CD4-positive, alpha-beta T cell treated with Interleukin-17A for 1 hour (primary cell): ENCODE measurements around the gene CFAP157.
"Not testable (repeated sequence)": the region's sequence is repeated elsewhere in the genome, so short reads cannot be mapped to it uniquely, and the experiment has no call there.

Experiments
- DNase-seq: peaks from one replicate; pipeline ENCODE4 v3.0.0-alpha.2; 2020

CFAP157 gene

DNA sequence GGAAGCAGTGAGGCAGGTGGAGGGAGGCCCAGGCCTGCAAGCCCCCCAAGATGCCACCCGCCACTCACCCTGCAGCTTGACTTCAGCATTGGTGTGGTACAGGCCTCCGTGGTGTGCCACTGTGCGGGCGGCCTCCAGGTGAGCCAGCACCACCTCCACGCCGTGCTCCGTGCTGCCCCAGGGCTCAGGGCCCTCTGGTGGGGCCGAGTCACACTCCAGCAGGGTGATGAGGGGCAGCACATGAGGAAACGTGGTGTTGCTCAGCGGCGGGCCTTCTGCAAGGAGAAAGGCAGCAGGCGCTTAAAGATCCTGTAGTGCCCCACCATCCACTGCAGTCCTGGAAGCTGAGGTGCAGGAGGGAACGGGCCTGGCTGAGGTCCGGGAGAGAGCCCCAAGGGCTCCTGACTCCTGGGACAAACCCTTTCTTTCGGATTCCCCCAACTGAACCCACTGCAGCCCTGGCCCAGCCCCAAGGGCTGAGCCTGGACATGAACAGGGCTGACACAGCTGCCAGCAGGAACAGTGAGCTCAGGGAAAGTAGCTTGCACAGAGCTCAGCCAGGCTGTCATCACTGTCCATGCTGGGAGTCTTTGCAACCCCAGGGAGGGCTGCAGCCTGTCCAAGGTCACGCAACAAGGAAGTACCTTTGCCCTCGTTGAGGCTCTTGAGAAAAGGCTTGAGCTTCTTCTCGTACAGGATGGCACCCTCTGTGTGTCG lies 33.0 kb downstream of the CFAP157 start:
- DNase-seq = no peak

- DNase-seq = no peak
These were observed 35.1 kb downstream of the CFAP157 start for GRCh38 chr9:127741831-127742434.

DNA sequence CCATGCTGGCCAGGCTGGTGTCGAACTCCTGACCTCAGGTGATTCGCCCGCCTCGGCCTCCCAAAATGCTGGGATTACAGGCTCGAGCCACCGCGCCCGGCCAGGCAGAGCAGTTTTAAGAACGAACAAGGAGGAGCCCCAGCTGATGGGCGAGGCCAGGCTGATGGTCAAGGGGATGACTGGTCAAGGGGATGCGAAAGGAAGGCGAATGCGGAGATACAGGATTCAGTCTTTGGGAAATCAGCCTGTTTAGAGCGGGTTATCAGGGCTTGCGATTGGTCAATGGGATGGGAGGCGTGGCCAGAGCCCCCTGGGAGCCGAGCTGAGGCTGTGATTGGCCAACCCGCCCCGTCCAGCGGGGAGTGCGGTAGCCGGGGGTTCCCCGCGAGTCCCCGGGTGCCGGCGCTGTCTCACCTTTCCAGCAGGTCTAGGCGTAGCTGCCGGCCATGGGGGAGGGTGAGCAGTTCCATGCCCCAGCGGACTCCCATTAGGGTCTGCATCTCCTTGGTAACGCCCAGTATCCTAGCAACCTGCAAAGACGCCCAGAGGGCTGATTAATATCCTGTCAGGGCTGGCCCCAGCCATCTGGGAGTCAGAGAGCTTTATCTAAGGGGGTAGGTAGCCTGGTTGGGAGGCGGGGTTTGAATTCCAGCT lies 35.8 kb downstream of the CFAP157 start:
- DNase-seq = no peak

- no peak for DNase-seq
These were observed 37.8 kb downstream of the CFAP157 start for GRCh38 chr9:127744398-127745110.

GRCh38 chr9:127746959-127747569 lies 40.3 kb downstream of the CFAP157 start:
- DNase-seq = peak; percentile 55

DNA sequence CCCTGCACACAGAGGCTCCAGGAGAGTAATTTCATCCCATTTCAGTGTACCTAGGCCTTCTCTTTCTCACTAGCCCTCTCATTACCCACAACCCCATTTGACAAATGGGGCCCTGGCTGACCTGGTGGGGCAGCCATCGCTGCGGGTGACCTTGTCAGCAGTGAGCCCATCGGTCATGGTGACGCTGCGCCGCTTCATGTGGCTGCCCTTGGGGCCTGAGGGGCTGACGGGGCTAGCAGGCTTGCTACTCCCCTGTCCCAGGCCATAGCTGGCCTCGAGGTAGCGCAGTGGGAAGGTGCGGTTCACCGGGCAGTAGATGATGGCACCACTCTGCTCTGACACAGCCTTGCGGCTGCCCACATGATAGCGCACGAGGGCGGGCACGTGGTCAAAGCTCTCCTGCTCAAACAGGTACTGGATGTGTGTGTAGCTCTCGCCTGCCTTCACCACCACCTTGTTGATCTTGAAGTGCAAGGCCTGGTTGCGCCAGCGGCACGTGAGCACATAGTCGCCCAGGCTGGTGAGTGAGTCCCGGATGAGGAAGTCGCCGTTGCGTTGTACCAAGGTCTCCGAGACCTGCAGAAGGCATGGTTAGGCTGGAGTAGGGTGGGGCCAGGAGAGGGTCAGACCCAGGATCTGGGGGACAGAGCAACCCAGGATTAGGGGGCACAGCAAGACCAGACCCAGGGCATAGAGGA lies 42.5 kb downstream of the CFAP157 start:
- no peak for DNase-seq

DNA sequence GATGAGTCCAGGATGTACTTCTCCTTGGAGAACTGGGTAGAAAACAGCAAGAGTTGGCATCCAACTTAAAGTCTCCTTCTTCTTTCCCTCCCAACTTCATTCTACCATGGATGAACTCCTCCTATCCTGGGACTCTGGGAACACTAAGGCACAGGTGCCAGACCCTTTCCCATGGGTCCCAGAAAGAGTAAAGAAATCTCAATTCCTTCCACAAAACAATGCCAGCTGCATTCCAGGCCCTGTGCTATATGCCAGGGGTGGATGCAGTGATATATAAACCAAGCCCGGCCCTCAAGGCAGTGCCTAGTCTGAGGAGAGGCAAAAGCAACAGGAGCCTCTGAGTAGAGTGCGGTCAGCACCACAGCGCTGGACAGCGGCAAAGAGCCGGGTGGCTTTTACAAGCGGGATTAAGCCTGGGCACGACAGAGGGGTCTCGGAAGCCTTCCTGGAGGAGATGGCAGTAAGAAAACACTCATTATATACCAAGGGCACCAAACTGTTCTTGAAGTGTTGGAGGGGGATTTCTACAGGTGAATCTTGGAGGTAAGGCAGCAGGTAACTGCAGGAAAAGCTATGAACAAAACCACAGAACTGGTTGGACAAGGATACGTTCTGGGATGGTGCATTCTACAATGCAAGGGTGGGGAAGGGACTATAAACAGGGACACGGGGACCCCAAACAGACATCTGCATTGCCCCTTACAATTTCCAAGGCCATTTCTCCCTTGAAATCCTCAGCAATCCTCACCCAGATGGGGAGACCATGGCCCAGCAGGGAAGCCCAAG lies 44.7 kb downstream of the CFAP157 start:
- DNase-seq = no peak

- DNase-seq = no peak
These were observed 46.4 kb downstream of the CFAP157 start for GRCh38 chr9:127753148-127753547.

DNA sequence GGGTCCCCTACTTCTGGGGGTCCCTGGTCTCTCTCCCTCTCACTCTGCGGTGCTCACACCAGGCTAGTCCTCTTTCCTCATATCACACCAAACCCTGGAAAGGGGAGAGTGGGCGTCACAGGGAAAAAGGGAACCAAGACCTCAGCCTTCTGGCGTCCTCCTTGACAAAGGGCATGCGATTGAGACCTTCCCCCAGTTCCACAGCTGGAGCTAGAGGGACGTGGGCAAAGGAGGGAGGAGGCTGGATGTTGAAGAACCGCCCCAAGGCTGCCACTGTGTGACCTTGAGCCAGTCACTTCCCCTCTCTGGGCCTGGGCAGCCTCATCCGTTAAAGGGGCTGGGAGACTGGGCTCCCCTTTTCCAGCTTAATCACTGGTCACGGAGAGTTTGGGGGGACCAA lies 46.8 kb downstream of the CFAP157 start:
- DNase-seq = no peak

GRCh38 chr9:127754099-127755060 lies 47.6 kb downstream of the CFAP157 start:
- DNase-seq = no peak

GRCh38 chr9:127755061-127756060 lies 48.6 kb downstream of the CFAP157 start:
- DNase-seq = no peak

- DNase-seq = no peak
These were observed 49.4 kb downstream of the CFAP157 start for GRCh38 chr9:127756233-127756632.

DNA sequence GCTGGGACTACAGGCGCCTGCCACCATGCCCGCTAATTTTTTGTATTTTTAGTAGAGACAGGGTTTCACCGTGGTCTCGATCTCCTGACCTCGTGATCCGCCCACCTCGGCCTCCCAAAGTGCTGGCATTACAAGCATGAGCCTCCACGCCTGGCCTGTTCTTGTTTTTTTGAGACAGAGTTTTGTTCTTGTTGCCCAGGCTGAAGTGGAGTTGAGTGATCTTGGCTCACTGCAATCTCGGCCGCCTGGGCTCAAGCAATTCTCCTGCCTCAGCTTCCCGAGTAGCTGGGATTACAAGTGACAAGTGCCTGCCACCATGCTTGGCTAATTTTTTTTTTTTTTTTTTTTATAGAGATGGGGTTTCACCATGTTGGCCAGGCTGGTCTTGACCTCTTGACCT lies 50.0 kb downstream of the CFAP157 start:
- DNase-seq = not testable (repeated sequence)

DNA sequence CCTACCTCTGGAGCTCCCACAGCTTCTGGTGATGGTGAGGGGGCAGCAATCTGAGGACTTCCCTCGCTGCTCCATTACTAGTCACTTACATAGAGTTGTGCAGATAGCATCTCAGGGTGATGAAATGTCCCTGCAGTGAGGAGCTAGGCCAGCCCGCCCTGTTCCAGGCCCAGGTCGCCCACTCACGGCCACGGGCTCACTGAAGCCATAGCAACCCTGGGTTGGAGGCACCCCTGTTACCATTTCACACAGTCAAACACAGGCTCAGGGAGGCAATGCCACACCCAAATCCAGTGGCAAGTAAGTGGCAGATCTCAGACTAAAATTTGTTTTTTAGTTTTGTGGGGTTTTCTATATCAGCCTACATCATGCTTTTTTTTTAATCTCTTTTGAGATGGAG lies 52.1 kb downstream of the CFAP157 start:
- no peak for DNase-seq

GRCh38 chr9:127761061-127761460 lies 54.3 kb downstream of the CFAP157 start:
- DNase-seq = no peak

DNA sequence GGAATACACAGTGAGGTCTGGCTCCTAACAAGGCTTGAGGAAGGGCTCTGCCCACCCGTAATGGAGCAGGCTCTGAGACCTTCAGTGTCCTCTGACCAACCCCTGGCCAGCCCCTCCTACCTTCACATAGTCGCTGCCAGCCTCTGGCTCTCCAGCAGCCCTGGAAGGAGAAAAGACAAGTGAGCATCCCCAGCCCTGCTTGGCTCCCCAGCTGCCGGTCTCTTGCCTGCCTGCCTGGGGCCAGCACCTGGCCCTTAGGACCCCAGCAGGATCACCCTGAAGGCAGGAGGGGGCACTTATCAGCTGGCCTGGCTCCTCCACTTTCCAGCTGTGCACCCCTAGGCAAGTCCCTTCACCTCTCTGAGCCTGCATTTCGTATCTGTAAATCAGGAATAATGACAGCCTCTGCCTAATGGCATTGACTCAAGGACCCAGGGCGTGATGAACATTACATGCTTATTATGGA lies 54.7 kb downstream of the CFAP157 start:
- DNase-seq = no peak

DNA sequence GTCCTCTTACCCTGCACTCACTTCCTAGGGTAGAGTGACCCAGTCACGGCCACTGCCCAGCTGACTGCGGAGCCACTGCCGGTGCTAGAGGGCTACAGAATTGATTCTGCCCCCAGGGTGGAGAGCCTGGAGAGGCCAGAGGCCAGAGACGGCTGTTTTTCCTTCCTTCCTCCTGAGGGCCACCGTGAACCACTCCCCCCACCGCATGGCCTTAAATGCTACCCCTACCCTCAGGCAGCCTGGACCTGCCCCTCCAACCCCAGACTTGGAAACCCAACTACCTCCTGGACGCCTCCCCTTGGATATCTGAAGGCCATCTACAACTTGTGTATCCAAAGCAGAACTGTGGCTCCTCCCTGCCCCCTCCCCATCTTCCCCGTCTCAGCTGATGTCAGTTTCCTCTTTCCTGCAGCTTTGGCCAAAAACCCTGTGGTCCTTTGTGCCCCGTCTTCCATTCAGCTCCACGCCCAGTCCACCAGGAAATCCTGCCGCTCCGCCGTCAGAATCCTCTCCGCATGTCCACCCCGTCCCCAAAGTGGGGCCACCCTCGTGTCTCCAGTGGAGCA lies 55.4 kb downstream of the CFAP157 start:
- no peak for DNase-seq

GRCh38 chr9:127763918-127764384 lies 57.2 kb downstream of the CFAP157 start:
- DNase-seq = peak; percentile 39

- no peak for DNase-seq
These were observed 58.6 kb downstream of the CFAP157 start for GRCh38 chr9:127765418-127765817.
